Lower lobe of right lung (tissue), 2 donors: ENCODE data around the gene PARD6G. TPM values are rescaled to one million over a fixed set of nuclear protein-coding genes. Genes with fewer than 3 reads are reported as not detected.
"Not testable (repeated sequence)": the region's sequence is repeated elsewhere in the genome, so short reads cannot be mapped to it uniquely, and the experiment has no call there.

Source experiments
- ATAC-seq, 2 donors: fragments of 200-7000 bp; cut with Tn5 transposase; one replicate each; pipeline ENCODE4 v1.9.1; 2020 to 2022; ENCODE audit warnings: mild to moderate bottlenecking in 2 of 2, moderate library complexity in 2 of 2
- DNase-seq: peaks from one replicate; pipeline ENCODE4 v3.0.0-alpha.2; 2020
- H3K27ac ChIP-seq: fragments of 200-600 bp; one replicate; pipeline ENCODE4 v1.8.0; 2022
- H3K27me3 ChIP-seq: fragments of 200-600 bp; one replicate; pipeline ENCODE4 v1.8.0; 2022; ENCODE audit warnings: low read depth
- H3K36me3 ChIP-seq: fragments of 200-600 bp; one replicate; pipeline ENCODE4 v1.8.0; 2022; ENCODE audit warnings: mild to moderate bottlenecking
- H3K4me1 ChIP-seq: fragments of 200-600 bp; one replicate; pipeline ENCODE4 v1.8.0; 2022
- H3K4me3 ChIP-seq: fragments of 200-600 bp; one replicate; pipeline ENCODE4 v1.8.0; 2022; ENCODE audit warnings: mild to moderate bottlenecking
- H3K9me3 ChIP-seq: fragments of 200-600 bp; one replicate; pipeline ENCODE4 v1.8.0; 2022
- intact Hi-C: fragments of 100-400 bp; cut with DNase I; formaldehyde crosslinking; loops from one replicate; pipeline ENCODE4 v1.11.0; 2022
- total RNA-seq: library from RNA; stranded (reverse); fragmentation: NEBNext Ultra II Directional; extraction: Animal tissue kit (Norgen Biotek cat#: 25700); gene quantifications from one replicate; pipeline ENCODE4 v1.2.1, GENCODE V29; 2021
- TF ChIP-seq, protein P1 (sequence below): fragments of 200-600 bp; IDR thresholded peaks from one replicate; pipeline ENCODE4 v1.8.0; 2022; ENCODE audit warnings: antibody characterized with exemption, mild to moderate bottlenecking
- donor health status: DM: no; HTN: yes; CAD: no; lungs with severe emphysema.

The PARD6G gene
- total RNA-seq, 1 donor from 2014 or later, result 7.3 TPM

DNA sequence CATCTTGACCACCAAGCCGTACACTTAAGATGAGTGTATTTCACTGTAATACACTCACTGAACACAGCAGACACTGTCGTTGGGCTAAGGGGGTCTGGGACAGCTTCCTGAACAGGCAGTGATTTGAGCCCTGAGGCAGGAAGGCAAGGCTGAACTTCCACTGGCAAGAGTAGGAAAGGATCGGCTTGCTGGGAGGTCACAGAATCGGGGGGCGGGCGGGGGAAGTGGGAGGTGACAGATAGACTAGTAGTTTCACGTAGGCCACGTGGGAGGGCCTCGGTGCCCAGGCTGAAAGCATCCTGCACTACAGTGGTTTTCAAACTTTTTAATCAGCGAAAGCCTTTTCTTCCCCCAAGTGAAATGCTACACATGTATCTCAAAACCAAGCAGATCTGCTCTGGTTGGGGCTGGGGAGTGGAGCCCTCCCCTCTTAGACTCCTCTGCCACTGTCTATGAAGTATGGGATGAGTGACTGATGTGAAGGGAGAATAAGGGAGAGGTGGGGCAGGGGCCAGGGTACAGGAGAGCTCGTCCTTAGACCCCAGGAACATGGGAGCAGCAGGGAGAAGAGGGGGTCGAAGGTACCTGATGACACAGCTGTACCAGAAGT is 8.6 kb downstream of the PARD6G start:
- H3K4me3 ChIP-seq, result no peak overlapping the region
- no peak for DNase-seq
- ATAC-seq, result no peak
- no peaks in the 10 kb centered on the region for H3K36me3 ChIP-seq
- no peaks in the 10 kb centered on the region for H3K9me3 ChIP-seq
- intact Hi-C loops, result no loop called here
- no peak overlapping the region for H3K27ac ChIP-seq
- TF ChIP-seq, protein P1, sequence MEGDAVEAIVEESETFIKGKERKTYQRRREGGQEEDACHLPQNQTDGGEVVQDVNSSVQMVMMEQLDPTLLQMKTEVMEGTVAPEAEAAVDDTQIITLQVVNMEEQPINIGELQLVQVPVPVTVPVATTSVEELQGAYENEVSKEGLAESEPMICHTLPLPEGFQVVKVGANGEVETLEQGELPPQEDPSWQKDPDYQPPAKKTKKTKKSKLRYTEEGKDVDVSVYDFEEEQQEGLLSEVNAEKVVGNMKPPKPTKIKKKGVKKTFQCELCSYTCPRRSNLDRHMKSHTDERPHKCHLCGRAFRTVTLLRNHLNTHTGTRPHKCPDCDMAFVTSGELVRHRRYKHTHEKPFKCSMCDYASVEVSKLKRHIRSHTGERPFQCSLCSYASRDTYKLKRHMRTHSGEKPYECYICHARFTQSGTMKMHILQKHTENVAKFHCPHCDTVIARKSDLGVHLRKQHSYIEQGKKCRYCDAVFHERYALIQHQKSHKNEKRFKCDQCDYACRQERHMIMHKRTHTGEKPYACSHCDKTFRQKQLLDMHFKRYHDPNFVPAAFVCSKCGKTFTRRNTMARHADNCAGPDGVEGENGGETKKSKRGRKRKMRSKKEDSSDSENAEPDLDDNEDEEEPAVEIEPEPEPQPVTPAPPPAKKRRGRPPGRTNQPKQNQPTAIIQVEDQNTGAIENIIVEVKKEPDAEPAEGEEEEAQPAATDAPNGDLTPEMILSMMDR, result no peak
- H3K4me1 ChIP-seq, result no peaks in the 10 kb centered on the region
- no peaks in the 10 kb centered on the region for H3K27me3 ChIP-seq

DNA sequence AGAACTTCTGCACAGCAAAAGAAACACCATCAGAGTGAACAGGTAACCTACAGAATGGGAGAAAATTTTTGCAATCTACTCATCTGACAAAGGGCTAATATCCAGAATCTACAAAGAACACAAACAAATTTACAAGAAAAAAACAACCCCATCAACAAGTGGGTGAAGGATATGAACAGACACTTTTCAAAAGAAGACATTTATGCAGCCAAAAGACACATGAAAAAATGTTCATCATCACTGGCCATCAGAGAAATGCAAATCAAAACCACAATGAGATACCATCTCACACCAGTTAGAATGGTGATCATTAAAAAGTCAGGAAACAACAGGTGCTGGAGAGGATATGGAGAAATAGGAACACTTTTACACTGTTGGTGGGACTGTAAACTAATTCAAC is 9.8 kb downstream of the PARD6G start:
- H3K9me3 ChIP-seq, H3K27me3 ChIP-seq, H3K36me3 ChIP-seq, H3K27ac ChIP-seq, DNase-seq, ATAC-seq, H3K4me1 ChIP-seq, H3K4me3 ChIP-seq, intact Hi-C loops: not testable (repeated sequence)

DNA sequence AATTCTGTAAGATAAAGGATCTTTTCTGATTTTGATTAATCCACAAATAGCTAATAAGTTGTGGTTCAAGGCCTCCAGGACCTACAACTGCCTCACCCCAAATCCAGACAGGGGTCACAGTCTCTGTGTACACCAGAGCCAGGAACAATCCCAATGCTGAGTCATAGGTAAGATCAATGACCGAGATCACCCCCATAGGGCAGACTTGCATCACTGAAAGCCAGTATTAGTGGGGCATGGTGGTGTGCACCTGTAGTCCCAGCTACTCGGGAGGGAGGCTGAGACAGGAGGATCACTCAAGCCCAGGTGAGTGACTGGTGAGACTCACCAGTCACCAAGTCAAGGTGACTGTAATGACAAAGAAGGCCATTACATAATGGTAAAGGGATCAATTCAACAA is 12.9 kb downstream of the PARD6G start:
- intact Hi-C loops, result no loop called here
- ATAC-seq, result no peak

DNA sequence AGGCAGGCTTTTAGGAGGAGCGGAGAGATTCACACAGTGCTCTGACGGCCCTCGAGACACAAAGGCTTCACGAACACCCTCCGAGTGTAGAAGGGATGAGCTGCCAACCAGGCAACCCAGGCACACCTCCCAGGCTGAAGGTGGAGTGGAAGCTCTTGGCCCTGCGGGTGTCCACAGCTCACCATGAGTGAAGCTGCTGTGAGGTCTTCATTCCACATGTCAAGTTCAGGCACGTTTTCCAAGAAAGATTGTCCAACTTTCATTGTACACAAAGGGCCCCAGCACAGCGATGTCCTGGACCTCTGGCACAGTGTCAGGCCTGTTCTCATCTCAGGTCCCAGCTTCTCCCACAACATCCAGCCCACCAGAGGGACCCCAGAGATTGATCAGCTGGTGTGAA is 13.4 kb downstream of the PARD6G start:
- H3K4me3 ChIP-seq, result no peak overlapping the region
- H3K36me3 ChIP-seq, result no peaks in the 10 kb centered on the region
- H3K27ac ChIP-seq, result no peak overlapping the region
- TF ChIP-seq, protein P1, result no peak
- no peak for DNase-seq
- H3K4me1 ChIP-seq, result no peaks in the 10 kb centered on the region
- intact Hi-C loops, result no loop called here
- H3K27me3 ChIP-seq, result no peaks in the 10 kb centered on the region
- H3K9me3 ChIP-seq, result no peaks in the 10 kb centered on the region
- no peak for ATAC-seq

More for the DNA sequence above, 12.9 kb downstream of the PARD6G start:
- TF ChIP-seq, protein P1, result no peak
- Histone ChIP-seq H3K27ac (no peak overlapping the region), H3K4me1 (no peaks in the 10 kb centered on the region), H3K9me3 (no peaks in the 10 kb centered on the region), H3K36me3 (no peaks in the 10 kb centered on the region), H3K27me3 (no peaks in the 10 kb centered on the region), H3K4me3 (no peak overlapping the region)
- no peak for DNase-seq

DNA sequence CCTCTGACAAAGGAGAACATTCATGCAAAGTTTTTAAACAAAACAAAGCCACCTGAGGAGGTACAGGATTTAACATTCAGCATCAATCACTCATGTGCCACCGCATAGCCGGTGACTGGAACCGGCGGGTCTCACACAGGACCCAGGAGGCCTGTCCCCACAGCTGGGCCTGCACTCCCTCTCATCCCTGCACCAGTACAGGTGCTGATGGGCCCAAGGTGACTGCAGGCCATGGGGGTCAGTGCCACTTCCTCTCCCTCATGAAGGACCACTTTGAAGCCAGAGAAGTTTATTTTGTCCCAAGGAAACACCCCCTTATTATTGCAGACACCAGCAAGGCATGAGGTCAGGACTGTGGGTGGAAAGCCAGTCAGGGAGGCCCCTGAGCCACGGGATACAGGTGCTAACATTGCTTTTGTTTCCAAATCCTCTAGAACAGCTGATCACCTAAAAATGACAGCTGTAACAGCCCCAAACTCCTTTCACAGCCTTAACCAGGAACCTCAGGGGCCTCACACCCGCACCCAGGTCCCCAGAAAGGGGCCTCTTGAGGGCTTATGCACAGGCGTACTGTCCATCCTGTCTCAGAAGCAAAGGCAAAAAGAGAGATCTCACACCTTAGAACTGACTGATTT is 14.0 kb downstream of the PARD6G start:
- no peaks in the 10 kb centered on the region for H3K4me1 ChIP-seq
- intact Hi-C loops, result no loop called here
- no peaks in the 10 kb centered on the region for H3K9me3 ChIP-seq
- H3K27ac ChIP-seq, result no peak overlapping the region
- no peaks in the 10 kb centered on the region for H3K36me3 ChIP-seq
- TF ChIP-seq, protein P1, result no peak
- no peak for DNase-seq
- H3K27me3 ChIP-seq, result no peaks in the 10 kb centered on the region
- H3K4me3 ChIP-seq, result no peak overlapping the region
- no peak for ATAC-seq

DNA sequence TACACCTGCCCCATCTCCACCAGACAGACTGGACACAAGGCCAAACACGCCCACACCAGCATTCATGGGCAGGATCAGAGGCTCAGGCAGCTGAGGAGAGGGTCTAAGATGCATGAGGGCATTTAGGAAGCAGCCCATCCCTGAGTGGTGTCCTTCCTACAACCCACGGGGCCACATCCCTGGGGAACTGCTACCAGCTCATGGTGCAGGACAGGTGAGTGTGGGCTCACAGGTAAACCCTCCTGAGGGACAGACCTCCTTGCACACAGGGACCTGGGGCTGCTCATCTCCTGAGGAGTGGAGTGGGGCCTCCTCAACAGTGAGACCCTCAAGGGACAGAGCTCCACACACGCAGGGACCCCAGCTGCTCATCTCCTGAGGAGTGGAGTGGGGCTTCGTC is 14.6 kb downstream of the PARD6G start:
- no peak for DNase-seq
- ATAC-seq, result no peak
- no peaks in the 10 kb centered on the region for H3K36me3 ChIP-seq

More for the DNA sequence above, 14.6 kb downstream of the PARD6G start:
- H3K27ac ChIP-seq, result no peak overlapping the region
- TF ChIP-seq, protein P1, result no peak
- H3K4me1 ChIP-seq, result no peaks in the 10 kb centered on the region
- no peaks in the 10 kb centered on the region for H3K27me3 ChIP-seq
- intact Hi-C loops, result no loop called here
- no peaks in the 10 kb centered on the region for H3K9me3 ChIP-seq
- H3K4me3 ChIP-seq, result no peak overlapping the region
